K562 (cell line): ENCODE results near the gene UNC45A. TPM values are rescaled to one million over a fixed set of nuclear protein-coding genes. Genes with fewer than 3 reads are reported as not detected.
A peak's percentile ranks its signal among the peaks of the same experiment; 100 is the strongest.

Source experiments
- AFF1 ChIP-seq, 2 experiments: fragments of 450-650 bp; IDR thresholded peaks; 2 replicates each; pipeline ENCODE4 v1.6.1; 2018; ENCODE audit warnings: mild to moderate bottlenecking in 2 of 2, low read depth in 1 of 2; ENCODE audit not compliant: partially characterized antibody in 2 of 2
- CREM ChIP-seq: IDR thresholded peaks from 2 replicates; pipeline ENCODE4 v1.6.1; 2014; ENCODE audit warnings: antibody characterized with exemption, low read depth
- NR4A1 ChIP-seq, 2 experiments: fragments of 250-450 bp in 1 of 2; fragments of 450-650 bp in 1 of 2; sonication (Bioruptor Pico) in 1 of 2; IDR thresholded peaks; 2 replicates each; pipeline versions ENCODE4 v1.4.0 to v1.6.1; 2016 to 2020; ENCODE audit warnings: mild to moderate bottlenecking in 2 of 2, missing compliant biosample characterization in 1 of 2, missing genetic modification characterization in 1 of 2, moderate library complexity in 1 of 2
- SMAD1 ChIP-seq: fragments of 150-350 bp; IDR thresholded peaks from 2 replicates; pipeline ENCODE4 v1.6.1; 2014; ENCODE audit warnings: low read length, low read depth; ENCODE audit not compliant: partially characterized antibody
- SP2 ChIP-seq: IDR thresholded peaks from 2 replicates; pipeline ENCODE4 v1.6.1; 2011; ENCODE audit warnings: mild to moderate bottlenecking, low read depth, low read length, moderate library complexity; ENCODE audit not compliant: poor library complexity, severe bottlenecking; ENCODE audit errors: extremely low read depth
- SREBF1 ChIP-seq: fragments of 150-350 bp; IDR thresholded peaks from 2 replicates; pipeline ENCODE4 v1.6.1; 2014; ENCODE audit warnings: antibody characterized with exemption, low read depth, low read length, borderline replicate concordance
- ZBTB26 ChIP-seq: fragments of 450-650 bp; formaldehyde crosslinking; IDR thresholded peaks from 2 replicates; pipeline ENCODE4 v1.4.0; 2022; ENCODE audit warnings: missing genetic modification characterization
- ZNF592 ChIP-seq: fragments of 450-650 bp; IDR thresholded peaks from 2 replicates; pipeline ENCODE4 v1.6.1; 2017; ENCODE audit warnings: antibody characterized with exemption, mild to moderate bottlenecking
- ZNF639 ChIP-seq, 2 experiments: fragments of 200-800 bp in 1 of 2; sonication (Bioruptor generic) in 1 of 2; sonication (generic) in 1 of 2; formaldehyde crosslinking in 1 of 2; IDR thresholded peaks in 1 of 2; conservative IDR thresholded peaks in 1 of 2; 2 replicates each; pipeline versions ENCODE4 v1.5.0 to v1.6.1; 2016 to 2020; ENCODE audit warnings: missing compliant biosample characterization in 1 of 2, missing genetic modification characterization in 1 of 2, missing genetic modification reagents in 1 of 2
- ZNF696 ChIP-seq: fragments of 250-450 bp; sonication (Bioruptor Pico); conservative IDR thresholded peaks from 2 replicates; pipeline ENCODE4 v1.4.0; 2020; ENCODE audit warnings: mild to moderate bottlenecking, moderate library complexity
- ZNF717 ChIP-seq: fragments of 250-450 bp; sonication (Bioruptor Pico); IDR thresholded peaks from 2 replicates; pipeline ENCODE4 v1.5.0; 2021
- ZSCAN29 ChIP-seq: fragments of 450-650 bp; IDR thresholded peaks from 2 replicates; pipeline ENCODE4 v1.6.1; 2017
- polyA plus RNA-seq, 8 experiments: library from polyadenylated mRNA; depleted of rRNA in 4 of 8; stranded (reverse) in 5 of 8; unstranded in 3 of 8; fragments of >200 nt; fragmentation: Nextera tagmentation in 2 of 8; fragmentation: Illumina TruSeq in 1 of 8; extraction: Ambion mirVana in 2 of 8; extraction: Trizol in 1 of 8; gene quantifications; 2 replicates each; pipeline versions ENCODE4 v1.2.1 to v1.2.3, GENCODE V29; 2011 to 2014; ENCODE audit warnings: inconsistent platforms in 1 of 8, missing spikeins in 1 of 8
- total RNA-seq, 7 experiments: library from RNA; depleted of rRNA in 6 of 7; stranded (reverse); fragments of >200 nt in 6 of 7; fragmentation: Illumina TruSeq in 2 of 7; extraction: Trizol in 2 of 7; gene quantifications; 2 replicates each; pipeline versions ENCODE4 v1.2.1 to v1.2.3, GENCODE V29; 2011 to 2021; ENCODE audit warnings: low replicate concordance in 1 of 7

The UNC45A gene
- total and polyA plus RNA-seq, 9 of the 15 experiments (the other 6 are each of a cell fraction or from before 2014, with no cell fraction given) = 22.4 to 79.3 (median 43.7) TPM

- TF ChIP-seq ZNF639 (CRISPR knock-in tag; conservative IDR thresholded peaks at IDR 0.05 in 1 of 2, IDR thresholded peaks at IDR 0.05 in 1 of 2) (peak in 1 of 2 experiments; percentile 77; a peak in 2 of 4 replicates), ZNF717 (CRISPR knock-in tag) (peak; percentile 83), ZBTB26 (CRISPR knock-in tag) (peak; percentile 40; the same call in 1 of the 2 replicates), SMAD1 (peak; percentile 50), ZSCAN29 (peak; percentile 54; the same call in 1 of the 2 replicates), ZNF592 (peak; percentile 87), AFF1 (IDR thresholded peaks at IDR 0.05; ENCODE audit: low read depth in 1 of 2, partially characterized antibody in 2 of 2) (peak in 1 of 2 experiments; percentile 59), NR4A1 (CRISPR knock-in tag; IDR thresholded peaks at IDR 0.05) (no peak), NR4A1 (tag; IDR thresholded peaks at IDR 0.05) (peak; percentile 42; the same call in 1 of the 2 replicates), ZNF696 (CRISPR knock-in tag) (no peak), CREM (peak; percentile 76), SREBF1 (no peak), SP2 (no peak)
Observed at GRCh38 chr15:90954712-90955623, 19.9 kb downstream of the UNC45A start, which contains the start of gene RCCD1 (continued).
